Activated gamma-delta T cell treated with anti-CD3 and anti-CD28 coated beads, Interleukin-2, amount 50 U/mL, for 16 hours (primary cell): Measurements from ENCODE around the gene GNA15.
"Not testable (repeated sequence)": the region's sequence is repeated elsewhere in the genome, so short reads cannot be mapped to it uniquely, and the experiment has no call there.

Source experiments
- DNase-seq: peaks from one replicate; pipeline ENCODE4 v3.0.0-alpha.2; 2020; ENCODE audit warnings: low read depth

GNA15 gene

DNA sequence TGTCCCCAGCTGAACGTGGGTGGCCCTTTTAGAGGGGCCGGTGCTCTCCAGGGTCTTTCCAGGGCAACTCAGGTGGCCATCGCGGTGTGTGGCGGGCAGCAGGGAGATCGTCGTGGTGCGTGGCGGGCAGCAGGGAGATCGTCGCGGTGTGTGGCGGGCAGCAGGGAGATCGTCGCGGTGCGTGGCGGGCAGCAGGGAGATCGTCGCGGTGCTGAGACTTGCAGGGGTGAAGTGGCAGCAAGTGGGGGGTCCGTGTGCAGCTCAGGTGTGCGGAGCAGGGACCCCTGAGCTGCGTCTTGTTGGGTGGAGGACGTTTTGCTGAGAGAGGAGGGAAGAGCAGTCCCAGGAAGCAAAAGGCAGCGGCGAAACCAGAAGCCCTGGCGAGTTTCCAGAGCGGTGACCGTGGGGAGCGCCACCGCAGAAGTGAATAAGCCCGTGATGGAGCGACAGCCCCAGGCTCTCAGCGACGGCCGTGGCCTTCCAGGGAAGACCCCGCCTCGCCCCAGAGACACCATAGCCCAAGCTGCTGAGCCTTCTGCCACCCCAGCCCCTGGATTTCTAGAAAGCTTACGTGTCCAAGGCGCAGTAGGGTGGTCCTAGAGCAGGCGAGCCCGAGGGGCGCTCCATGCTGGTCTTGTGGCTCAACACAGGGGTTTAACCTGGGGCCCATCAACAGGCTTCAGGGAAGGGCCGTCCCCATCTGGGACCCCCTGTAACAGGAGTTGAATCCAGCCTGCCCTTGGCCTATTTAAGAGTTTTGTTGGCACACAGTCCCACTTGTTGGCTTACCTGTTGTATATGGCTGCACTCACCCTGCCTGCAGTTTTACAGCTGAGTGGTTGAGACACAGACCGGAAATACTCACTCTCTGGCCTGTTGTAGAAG lies 55.3 kb downstream of the GNA15 start:
- no peak for DNase-seq

- DNase-seq, result not testable (repeated sequence)
Measured at GRCh38 chr19:3191806-3192104, 55.9 kb downstream of the GNA15 start.

DNA sequence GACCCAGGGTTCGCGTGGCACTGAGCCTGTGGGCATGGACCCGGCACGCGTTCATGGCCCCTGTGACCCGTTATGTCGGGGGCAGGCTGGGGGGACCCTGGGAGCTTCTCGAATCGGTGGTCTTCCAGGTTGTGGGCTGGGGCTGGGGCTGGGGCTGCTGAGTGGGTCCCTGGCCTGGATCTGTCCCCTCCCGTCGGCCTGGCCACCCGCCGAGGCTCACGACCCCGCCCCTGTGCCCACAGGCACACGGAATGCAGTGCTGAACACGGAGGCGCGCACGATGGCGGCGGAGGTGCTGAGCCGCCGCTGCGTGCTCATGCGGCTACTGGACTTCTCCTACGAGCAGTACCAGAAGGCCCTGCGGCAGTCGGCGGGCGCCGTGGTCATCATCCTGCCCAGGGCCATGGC lies 56.4 kb downstream of the GNA15 start:
- DNase-seq, result no peak

DNA sequence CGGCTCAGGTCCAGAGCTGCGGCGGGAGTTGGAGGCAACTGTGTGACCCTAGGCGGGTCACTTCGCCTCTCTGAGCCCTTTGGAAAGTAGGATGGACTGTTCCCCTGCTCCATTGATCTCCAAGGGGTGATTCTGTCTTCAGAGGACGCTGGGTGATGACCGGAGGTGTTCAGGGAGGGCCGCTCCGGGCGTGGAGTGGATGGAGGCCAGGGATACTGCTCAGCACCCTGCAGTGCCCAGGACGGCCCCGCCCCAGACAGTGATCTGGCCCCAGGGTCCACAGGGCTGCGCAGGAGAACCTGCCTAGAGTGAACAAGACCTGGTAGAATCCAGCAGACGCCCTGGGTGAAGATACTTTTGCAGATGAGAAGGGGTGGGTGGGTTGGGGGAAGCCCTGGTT lies 56.9 kb downstream of the GNA15 start:
- no peak for DNase-seq

DNA sequence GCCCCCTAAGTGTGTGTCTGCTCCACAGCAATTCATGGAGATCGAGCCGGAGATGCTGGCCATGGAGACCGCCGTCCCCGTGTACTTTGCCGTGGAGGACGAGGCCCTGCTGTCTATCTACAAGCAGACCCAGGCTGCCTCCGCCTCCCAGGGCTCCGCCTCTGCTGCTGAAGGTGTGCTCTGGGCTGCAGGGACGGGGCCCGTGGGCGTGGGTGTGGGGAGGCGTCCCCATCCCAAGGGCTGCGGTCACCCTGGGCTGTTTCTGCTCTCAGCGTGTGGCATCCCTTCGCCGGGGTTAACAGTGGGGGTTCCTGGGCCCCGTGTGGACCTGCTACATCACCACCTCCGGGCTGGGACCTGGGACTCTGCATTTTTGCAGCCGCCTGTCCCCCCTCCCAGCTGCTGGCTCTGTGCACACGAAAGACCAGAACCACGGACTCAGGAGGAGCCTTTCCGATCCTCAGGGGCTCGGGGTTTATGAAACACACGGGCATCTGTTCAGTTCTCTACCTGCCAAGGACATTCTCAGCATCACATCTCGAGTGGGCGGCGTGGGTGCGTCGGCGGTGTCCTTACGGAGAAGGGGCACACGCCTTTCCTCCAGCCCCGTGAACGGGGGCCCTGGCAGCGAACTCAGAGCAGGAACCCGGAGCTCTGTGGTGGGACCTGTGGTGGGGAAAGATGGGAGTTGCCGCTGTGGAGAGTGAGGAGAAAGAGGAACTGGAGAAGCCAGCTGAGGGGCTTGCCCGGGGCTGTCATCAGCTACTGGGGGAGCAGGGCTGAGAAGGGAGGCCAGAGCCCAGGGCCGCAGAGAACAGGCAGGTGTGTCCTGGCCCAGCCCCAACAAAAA lies 57.6 kb downstream of the GNA15 start:
- no peak for DNase-seq

DNA sequence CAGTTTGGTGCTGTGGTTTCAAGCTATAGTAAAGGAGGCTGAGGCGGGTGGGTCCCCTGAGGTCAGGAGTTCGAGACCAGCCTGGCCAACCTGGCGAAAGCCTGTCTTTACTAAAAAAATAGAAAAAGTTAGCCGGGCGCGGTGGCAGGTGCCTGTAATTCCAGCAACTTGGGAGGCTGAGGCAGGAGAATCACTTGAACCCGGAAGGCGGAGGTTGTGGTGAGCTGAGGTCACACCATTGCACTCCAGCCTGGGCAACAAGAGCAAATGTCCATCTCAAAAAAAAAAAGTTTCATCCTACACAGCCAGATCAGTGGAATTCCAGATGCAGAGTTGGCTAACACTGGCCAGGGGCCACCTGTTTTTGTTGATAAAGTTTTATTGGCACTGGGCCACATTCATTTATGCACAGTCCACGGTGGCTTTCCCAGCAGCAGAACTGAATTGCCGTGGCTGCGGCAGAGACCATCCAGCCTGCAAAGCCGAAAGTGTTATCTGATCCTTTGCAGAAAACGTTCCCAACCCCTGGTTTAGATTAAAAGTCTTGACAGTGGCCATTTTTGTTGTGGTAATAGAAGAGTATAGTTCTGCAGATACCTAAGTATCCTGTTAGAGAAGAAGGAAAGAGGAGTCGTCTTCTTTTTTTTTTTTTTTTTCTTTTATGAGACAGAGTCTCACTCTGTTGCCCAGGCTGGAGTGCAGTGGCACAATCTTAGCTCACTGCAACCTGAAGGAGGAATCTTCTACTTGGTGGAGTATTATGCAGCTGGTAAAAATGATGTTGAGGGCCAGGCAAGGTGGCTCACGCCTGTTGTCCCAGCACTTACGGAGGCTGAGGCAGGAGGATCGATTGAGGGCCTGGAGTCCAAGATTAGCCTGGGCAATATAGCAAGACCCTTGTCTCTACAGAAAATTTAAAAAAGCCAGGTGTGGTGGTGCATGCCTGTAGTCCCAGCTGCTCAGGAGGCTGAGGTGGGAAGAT lies 58.6 kb downstream of the GNA15 start:
- no peak for DNase-seq

DNA sequence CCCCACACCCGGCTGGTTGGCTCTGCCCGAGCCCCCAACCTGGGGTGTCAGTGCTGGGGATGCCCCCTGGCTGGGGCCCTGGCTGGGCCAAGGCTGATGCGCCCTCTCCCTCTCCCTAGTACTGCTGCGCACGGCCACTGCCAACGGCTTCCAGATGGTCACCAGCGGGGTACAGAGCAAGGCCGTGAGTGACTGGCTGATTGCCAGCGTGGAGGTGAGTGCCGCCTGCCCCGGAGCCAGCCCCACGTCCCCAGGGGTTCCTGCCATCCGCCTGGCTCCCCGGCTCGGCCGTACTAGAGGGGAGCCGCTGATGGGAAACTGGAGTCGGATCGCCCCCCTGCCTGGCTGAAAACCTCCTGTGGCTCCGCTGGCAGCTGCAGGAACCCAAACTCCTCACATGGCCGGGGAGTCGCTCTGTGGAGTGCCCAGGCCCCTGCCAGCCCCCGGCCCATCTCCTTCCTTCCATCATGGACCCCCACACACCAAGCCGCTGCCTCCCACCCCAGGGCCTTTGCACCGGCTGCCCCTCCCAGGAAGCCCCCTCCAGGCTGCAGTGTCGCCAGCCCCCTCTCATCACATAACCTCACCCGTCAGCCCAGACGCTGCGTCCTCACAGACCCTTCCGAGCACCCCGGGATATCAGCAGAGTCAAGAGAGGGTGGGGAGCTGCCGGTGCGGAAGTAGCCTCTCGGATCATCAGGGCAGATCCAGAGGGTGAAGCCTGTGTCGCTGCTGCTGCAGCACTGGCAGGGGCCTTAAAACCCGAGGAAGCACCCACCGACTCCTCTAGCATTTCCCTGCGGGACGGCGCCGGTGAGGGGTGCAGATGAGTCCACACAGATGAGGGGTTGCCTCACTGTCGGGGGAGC lies 60.5 kb downstream of the GNA15 start:
- no peak for DNase-seq

DNA sequence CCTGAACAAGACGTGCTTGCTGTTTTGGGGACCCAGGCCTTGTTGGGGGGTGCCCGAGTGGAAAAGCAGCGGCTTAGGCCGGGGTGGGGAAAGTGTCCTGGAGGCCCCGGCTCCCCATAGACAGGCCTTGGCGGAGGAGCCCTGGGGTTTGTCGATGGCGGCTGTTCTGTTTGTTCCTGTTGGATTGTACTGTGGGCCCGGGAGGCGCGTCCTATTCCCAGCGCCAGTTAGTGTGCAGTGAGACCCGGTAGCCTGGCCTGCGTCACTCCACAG lies 61.0 kb downstream of the GNA15 start:
- no peak for DNase-seq

- no peak for DNase-seq
Measured at GRCh38 chr19:3198901-3199700, 63.3 kb downstream of the GNA15 start.

- no peak for DNase-seq
Measured at GRCh38 chr19:3201072-3201700, 65.4 kb downstream of the GNA15 start.

DNA sequence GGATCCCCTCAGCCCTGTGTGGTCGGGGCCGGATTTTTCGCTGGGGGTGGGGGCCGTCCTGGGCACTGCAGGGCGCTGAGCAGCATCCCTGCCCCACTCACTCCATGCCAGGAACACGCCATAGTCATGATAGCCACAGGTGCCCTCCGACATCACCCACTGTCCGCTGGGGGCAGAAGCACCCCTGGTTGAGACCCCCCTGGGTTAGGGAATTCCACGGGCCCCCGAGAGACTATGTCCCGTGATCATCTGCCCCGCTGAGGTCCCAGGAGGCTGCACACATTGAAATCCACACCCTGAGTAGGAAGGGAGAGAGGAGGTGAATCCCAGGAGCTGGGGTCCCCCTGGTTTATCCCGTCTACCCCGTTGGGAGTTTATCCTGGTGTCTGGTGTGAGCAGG lies 66.1 kb downstream of the GNA15 start:
- DNase-seq, result no peak

GRCh38 chr19:3202346-3202745 lies 66.5 kb downstream of the GNA15 start:
- no peak for DNase-seq

- DNase-seq, result not testable (repeated sequence)
Measured at GRCh38 chr19:3202895-3203294, 67.1 kb downstream of the GNA15 start.

DNA sequence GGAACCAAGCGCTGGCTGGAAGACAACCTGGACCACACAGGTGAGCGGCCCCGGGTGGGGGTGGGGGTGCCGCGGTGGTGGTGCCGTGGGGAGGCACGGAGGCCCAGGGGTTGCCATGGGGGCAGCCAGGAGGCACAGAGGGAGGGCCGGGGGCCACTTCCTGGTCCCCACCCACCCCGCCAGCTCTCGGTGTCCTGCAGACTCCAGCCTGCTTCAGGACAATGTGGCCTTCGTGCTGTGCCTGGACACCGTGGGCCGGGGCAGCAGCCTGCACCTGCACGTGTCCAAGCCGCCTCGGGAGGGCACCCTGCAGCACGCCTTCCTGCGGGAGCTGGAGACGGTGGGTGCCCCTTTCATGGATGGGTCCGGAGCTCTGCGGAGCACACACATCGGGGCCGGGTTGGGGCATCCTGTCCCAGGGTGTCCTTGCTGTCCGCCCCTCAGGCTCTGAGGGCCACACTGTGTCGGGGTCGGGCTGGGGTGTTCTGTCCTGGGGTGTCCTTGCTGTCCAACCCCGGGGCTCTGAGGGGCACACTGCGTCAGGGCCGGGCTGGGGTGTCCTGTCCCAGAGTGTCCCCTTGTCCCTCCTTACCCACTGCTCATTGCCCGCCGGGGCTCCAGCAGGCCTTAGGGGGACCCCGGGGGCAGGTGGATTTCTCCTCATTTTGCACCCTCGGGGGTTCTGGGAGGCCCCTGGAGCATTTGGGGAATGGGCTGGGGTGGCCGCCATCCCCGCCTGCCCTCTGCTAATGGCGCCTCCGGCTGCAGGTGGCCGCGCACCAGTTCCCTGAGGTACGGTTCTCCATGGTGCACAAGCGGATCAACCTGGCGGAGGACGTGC lies 68.2 kb downstream of the GNA15 start:
- no peak for DNase-seq

DNA sequence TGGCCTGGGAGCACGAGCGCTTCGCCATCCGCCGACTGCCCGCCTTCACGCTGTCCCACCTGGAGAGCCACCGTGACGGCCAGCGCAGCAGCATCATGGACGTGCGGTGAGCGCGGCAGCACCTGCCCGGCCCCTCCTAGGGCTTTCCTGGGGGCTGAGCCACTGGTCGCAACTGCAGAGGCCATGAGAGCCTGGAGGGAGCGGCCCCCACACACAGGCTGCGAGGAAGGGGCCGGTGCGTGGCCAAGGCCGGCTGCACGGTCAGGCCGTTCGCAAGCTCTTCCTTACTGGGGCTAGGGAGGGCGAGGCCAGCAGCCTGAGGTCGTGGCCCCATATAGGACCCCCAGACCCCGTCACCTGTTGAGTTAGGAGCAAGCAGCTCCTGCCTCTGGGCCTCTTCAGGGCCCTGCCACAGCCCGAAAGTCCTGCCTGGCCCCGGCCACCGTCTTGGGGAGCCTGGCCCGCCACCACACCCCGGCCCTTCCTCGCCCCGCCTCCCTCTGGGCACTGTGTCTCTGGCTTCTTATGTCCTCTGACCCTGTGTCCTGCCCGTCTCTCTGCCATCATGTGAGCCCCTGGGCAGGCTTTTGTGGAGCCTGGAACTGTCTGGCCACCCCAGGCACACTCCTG lies 68.9 kb downstream of the GNA15 start:
- no peak for DNase-seq

DNA sequence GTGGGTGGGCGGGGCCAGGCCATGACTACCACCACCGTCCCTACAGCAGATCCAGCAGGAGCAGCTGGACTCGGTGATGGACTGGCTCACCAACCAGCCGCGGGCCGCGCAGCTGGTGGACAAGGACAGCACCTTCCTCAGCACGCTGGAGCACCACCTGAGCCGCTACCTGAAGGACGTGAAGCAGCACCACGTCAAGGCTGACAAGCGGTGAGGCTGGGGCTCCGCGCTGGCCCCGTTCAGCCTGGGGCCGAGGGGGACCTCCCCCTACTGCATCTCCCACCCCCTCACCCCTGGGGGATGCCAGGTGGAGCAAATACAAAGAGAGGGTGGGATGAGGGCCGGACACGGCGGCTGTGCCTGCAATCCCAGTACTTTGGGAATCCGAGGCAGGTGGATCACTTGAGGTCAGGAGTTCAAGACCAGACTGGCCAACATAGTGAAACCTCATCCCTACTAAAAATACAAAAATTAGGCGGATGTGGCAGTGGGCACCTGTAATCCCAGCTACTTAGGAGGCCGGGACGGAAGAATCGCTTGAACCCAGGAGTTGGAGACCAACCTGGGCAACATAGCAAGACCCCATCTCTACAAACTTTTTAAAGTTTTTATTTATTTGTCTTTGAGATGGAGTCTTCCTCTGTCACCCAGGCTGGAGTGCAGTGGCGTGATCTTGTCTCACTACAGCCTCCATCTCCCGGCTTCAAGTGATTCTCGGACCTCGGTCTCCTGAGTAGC lies 70.6 kb downstream of the GNA15 start:
- no peak for DNase-seq

GRCh38 chr19:3207461-3208242 lies 71.8 kb downstream of the GNA15 start:
- no peak for DNase-seq
